Uterus (tissue), 2 donors: ENCODE measurements around the gene LBR.

ENCODE experiments used
- CTCF ChIP-seq, 4 experiments: fragments of 200-600 bp in 2 of 4; fragments of 450-650 bp in 2 of 4; sonication (generic) in 2 of 4; IDR thresholded peaks; one replicate each; pipeline ENCODE4 v1.5.1; 2016 to 2019; ENCODE audit warnings: antibody characterized with exemption in 4 of 4, mild to moderate bottlenecking in 2 of 4, moderate library complexity in 1 of 4
- POLR2A ChIP-seq, 2 donors: fragments of 450-650 bp; IDR thresholded peaks; one replicate each; pipeline ENCODE4 v1.6.1; 2016; ENCODE audit warnings: antibody characterized with exemption in 2 of 2, mild to moderate bottlenecking in 1 of 2, moderate library complexity in 1 of 2

- TF ChIP-seq CTCF (IDR thresholded peaks at IDR 0.05), result no peak
- TF ChIP-seq POLR2A (IDR thresholded peaks at IDR 0.05), result no peak
Observed at GRCh38 chr1:225355863-225356262, 72.0 kb downstream of the LBR start.
